ENCODE data around the gene HMGN4.

DNA sequence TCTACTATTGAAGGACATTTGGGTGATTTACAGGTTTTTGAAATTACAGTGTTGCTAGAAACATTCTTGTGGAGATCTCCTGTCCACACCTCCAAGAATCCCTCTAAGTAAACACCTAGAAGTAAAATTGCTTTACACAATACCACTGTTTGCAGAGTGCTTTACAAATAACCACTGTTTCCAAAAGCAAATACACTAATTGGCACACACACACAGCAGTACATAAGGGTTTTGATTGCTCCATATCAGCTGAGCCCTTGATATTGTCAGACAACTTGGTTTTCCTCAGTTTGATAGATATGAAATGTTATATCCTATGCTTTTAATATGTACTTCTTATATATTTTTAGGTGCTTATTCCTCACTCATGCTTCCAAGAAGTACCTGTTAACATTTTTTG lies 6.3 kb downstream of the HMGN4 start:
- TF ChIP-seq, protein P1, sequence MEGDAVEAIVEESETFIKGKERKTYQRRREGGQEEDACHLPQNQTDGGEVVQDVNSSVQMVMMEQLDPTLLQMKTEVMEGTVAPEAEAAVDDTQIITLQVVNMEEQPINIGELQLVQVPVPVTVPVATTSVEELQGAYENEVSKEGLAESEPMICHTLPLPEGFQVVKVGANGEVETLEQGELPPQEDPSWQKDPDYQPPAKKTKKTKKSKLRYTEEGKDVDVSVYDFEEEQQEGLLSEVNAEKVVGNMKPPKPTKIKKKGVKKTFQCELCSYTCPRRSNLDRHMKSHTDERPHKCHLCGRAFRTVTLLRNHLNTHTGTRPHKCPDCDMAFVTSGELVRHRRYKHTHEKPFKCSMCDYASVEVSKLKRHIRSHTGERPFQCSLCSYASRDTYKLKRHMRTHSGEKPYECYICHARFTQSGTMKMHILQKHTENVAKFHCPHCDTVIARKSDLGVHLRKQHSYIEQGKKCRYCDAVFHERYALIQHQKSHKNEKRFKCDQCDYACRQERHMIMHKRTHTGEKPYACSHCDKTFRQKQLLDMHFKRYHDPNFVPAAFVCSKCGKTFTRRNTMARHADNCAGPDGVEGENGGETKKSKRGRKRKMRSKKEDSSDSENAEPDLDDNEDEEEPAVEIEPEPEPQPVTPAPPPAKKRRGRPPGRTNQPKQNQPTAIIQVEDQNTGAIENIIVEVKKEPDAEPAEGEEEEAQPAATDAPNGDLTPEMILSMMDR (IDR thresholded peaks at IDR 0.05): no peak
- no peak for TF ChIP-seq POLR2A (IDR thresholded peaks at IDR 0.05)
